Thyroid gland (tissue), 4 donors: ENCODE data around the gene CDHR5. TPM values are rescaled to one million over a fixed set of nuclear protein-coding genes. Genes with fewer than 3 reads are reported as not detected.

ENCODE experiments used
- DNase-seq, 2 donors: peaks; one replicate each; pipeline ENCODE4 v3.0.0-alpha.2; 2019
- H3K27ac ChIP-seq, 3 donors: fragments of 200-600 bp; sonication (generic); 1 replicate in 2 of 3; 2 replicates in 1 of 3; pipeline ENCODE4 v1.5.1; 2016 to 2019; ENCODE audit warnings: mild to moderate bottlenecking in 1 of 3, moderate library complexity in 1 of 3
- H3K27me3 ChIP-seq: fragments of 200-600 bp; sonication (generic); one replicate; pipeline ENCODE4 v1.5.1; 2019
- H3K36me3 ChIP-seq, 2 donors: fragments of 200-600 bp; sonication (generic); one replicate each; pipeline ENCODE4 v1.5.1; 2016 to 2019
- H3K4me1 ChIP-seq, 2 donors: fragments of 200-600 bp; sonication (generic); one replicate each; pipeline ENCODE4 v1.5.1; 2017 to 2019
- H3K4me3 ChIP-seq, 3 donors: fragments of 200-600 bp; sonication (generic); replicated peaks in 1 of 3; 1 replicate in 2 of 3; 2 replicates in 1 of 3; pipeline ENCODE4 v1.5.1; 2016; ENCODE audit warnings: mild to moderate bottlenecking in 1 of 3
- H3K9me3 ChIP-seq: fragments of 200-600 bp; sonication (generic); one replicate; pipeline ENCODE4 v1.5.1; 2017
- POLR2A ChIP-seq, 2 donors: fragments of 450-650 bp; IDR thresholded peaks; one replicate each; pipeline ENCODE4 v1.6.1; 2017; ENCODE audit warnings: antibody characterized with exemption in 2 of 2, mild to moderate bottlenecking in 2 of 2, moderate library complexity in 1 of 2
- WGBS, 2 donors: methylation state at CpG; one replicate each; pipeline ENCODE4 v1.1.5; 2017; 5-methylcytosine and 5-hydroxymethylcytosine counted together
- intact Hi-C: fragments of 100-400 bp; cut with DNase I; formaldehyde crosslinking; loops from one replicate; pipeline ENCODE4 v1.15.1; 2023
- total RNA-seq, 4 donors: library from RNA; depleted of rRNA; stranded (reverse); fragments of >200 nt; gene quantifications; one replicate each; pipeline ENCODE4 v1.2.3, GENCODE V29; 2016
- TF ChIP-seq, protein P1 (sequence below), 6 experiments: fragments of 200-600 bp in 3 of 6; fragments of 450-650 bp in 3 of 6; sonication (generic) in 3 of 6; IDR thresholded peaks; one replicate each; pipeline ENCODE4 v1.5.1; 2016 to 2019; ENCODE audit warnings: antibody characterized with exemption in 6 of 6, mild to moderate bottlenecking in 2 of 6, inconsistent platforms in 1 of 6, moderate library complexity in 1 of 6

CDHR5 gene
- total RNA-seq, 4 donors from 2014 or later = not detected

GRCh38 chr11:609341-609811, 15.4 kb downstream of the CDHR5 start:
- intact Hi-C loops = no loop called here
- H3K9me3 ChIP-seq = no peaks in the 10 kb centered on the region
- H3K27ac ChIP-seq = no peak overlapping the region
- no peak overlapping the region for H3K4me3 ChIP-seq
- WGBS, 2 donors = 92 to 95% methylated on average over 11 to 18 of the region's 28 CpGs
- peaks cover 77 to 90% of the 10 kb centered on the region in 2 donors for H3K36me3 ChIP-seq
- H3K27me3 ChIP-seq = no peaks in the 10 kb centered on the region
- DNase-seq = no peak
- H3K4me1 ChIP-seq = peaks cover 8 to 12% of the 10 kb centered on the region in 2 donors
- TF ChIP-seq POLR2A (IDR thresholded peaks at IDR 0.05) = no peak
- TF ChIP-seq, protein P1, sequence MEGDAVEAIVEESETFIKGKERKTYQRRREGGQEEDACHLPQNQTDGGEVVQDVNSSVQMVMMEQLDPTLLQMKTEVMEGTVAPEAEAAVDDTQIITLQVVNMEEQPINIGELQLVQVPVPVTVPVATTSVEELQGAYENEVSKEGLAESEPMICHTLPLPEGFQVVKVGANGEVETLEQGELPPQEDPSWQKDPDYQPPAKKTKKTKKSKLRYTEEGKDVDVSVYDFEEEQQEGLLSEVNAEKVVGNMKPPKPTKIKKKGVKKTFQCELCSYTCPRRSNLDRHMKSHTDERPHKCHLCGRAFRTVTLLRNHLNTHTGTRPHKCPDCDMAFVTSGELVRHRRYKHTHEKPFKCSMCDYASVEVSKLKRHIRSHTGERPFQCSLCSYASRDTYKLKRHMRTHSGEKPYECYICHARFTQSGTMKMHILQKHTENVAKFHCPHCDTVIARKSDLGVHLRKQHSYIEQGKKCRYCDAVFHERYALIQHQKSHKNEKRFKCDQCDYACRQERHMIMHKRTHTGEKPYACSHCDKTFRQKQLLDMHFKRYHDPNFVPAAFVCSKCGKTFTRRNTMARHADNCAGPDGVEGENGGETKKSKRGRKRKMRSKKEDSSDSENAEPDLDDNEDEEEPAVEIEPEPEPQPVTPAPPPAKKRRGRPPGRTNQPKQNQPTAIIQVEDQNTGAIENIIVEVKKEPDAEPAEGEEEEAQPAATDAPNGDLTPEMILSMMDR (IDR thresholded peaks at IDR 0.05) = no peak

- no peak overlapping the region for H3K4me3 ChIP-seq
- no peaks in the 10 kb centered on the region for H3K27me3 ChIP-seq
- H3K36me3 ChIP-seq = peaks cover 77 to 95% of the 10 kb centered on the region in 2 donors
- no peaks in the 10 kb centered on the region for H3K9me3 ChIP-seq
- no peak for DNase-seq
- TF ChIP-seq POLR2A (IDR thresholded peaks at IDR 0.05) = no peak
- TF ChIP-seq, protein P1 (IDR thresholded peaks at IDR 0.05) = no peak
- H3K27ac ChIP-seq = no peak overlapping the region
- H3K4me1 ChIP-seq = peaks cover 3 to 7% of the 10 kb centered on the region in 2 donors
- intact Hi-C loops = no loop called here
- WGBS, 2 donors = 71 to 87% methylated on average over 17 to 25 of the region's 28 CpGs
Measured at GRCh38 chr11:608791-609251, 15.9 kb downstream of the CDHR5 start.

GRCh38 chr11:607971-608659, 16.6 kb downstream of the CDHR5 start:
- no peak for DNase-seq
- 84 to 94% methylated on average over 25 to 27 of the region's 45 CpGs for WGBS, 2 donors
- Histone ChIP-seq H3K9me3 (no peaks in the 10 kb centered on the region), H3K4me3 (no peak overlapping the region), H3K36me3 (peaks cover 78 to 95% of the 10 kb centered on the region in 2 donors), H3K27me3 (no peaks in the 10 kb centered on the region), H3K4me1 (no peaks in the 10 kb centered on the region), H3K27ac (no peak overlapping the region)
- TF ChIP-seq POLR2A (IDR thresholded peaks at IDR 0.05) = no peak
- TF ChIP-seq, protein P1 (IDR thresholded peaks at IDR 0.05) = no peak
- intact Hi-C loops = no loop called here

DNA sequence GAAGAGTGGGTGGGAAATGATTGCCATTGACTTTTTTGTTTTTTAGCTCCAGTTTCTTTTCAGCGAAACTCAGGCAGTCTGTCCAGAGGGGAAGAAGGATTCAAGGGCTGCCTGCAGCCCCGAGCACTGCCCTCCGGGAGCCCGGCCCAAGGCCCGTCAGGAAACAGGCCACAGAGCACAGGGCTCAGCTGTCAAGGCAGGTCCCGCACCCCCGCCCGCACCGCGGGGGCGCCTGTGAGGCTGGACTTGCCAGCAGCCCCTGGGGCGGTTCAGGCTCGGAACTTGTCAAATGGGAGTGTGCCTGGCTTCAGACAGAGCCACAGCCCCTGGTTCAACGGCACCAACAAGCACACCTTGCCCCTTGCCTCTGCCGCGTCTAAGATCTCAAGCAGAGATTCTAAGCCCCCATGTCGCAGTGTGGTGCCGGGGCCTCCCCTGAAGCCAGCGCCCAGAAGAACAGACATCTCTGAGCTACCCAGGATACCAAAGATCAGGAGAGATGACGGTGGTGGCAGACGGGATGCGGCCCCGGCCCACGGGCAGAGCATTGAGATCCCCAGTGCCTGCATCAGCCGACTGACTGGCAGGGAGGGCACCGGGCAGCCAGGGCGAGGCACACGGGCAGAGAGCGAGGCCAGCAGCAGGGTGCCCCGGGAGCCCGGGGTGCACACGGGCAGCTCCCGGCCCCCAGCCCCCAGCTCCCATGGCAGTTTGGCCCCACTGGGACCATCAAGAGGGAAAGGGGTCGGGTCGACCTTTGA, 17.6 kb downstream of the CDHR5 start:
- no peak overlapping the region for H3K27ac ChIP-seq
- TF ChIP-seq, protein P1 (IDR thresholded peaks at IDR 0.05) = no peak
- TF ChIP-seq POLR2A (IDR thresholded peaks at IDR 0.05) = no peak
- 93 to 95% methylated on average over 29 to 33 of the region's 35 CpGs for WGBS, 2 donors
- H3K9me3 ChIP-seq = no peaks in the 10 kb centered on the region
- intact Hi-C loops = no loop called here
- peaks cover 70 to 92% of the 10 kb centered on the region in 2 donors for H3K36me3 ChIP-seq
- H3K27me3 ChIP-seq = no peaks in the 10 kb centered on the region
- no peak overlapping the region for H3K4me3 ChIP-seq
- H3K4me1 ChIP-seq = no peaks in the 10 kb centered on the region
- no peak for DNase-seq

DNA sequence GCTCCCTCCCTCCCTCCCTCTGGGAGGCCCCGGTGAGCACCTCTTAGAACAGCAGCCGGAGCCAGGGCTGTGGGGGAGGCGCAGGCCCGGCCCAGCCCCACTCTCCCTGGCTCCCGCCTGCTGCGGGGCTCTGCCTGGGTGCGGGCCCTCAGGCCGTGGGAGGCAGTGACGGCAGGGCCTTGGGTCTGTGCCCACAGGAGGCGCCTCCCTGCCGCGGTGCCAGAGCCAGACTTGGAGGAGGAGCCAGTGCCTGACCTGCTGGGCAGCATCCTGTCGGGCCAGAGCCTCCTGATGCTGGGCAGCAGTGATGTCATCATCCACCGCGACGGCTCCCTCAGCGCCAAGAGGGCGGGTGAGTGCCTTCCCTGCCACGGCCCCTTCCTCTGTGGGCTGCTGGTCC, 18.5 kb downstream of the CDHR5 start:
- Histone ChIP-seq H3K27me3 (no peaks in the 10 kb centered on the region), H3K4me1 (no peaks in the 10 kb centered on the region)
- DNase-seq = peak; percentile 70 to 76

More for the DNA sequence above, 18.5 kb downstream of the CDHR5 start:
- H3K27ac ChIP-seq = no peak overlapping the region
- no peaks in the 10 kb centered on the region for H3K9me3 ChIP-seq
- intact Hi-C loops = no loop called here
- no peak for TF ChIP-seq POLR2A (IDR thresholded peaks at IDR 0.05)
- TF ChIP-seq, protein P1 (IDR thresholded peaks at IDR 0.05) = no peak
- WGBS, 2 donors = 84 to 90% methylated on average over 3 to 4 of the region's 19 CpGs
- H3K4me3 ChIP-seq = no peak overlapping the region
- H3K36me3 ChIP-seq = peaks cover 72 to 92% of the 10 kb centered on the region in 2 donors
